Measurements from ENCODE around the gene STK32B.

DNA sequence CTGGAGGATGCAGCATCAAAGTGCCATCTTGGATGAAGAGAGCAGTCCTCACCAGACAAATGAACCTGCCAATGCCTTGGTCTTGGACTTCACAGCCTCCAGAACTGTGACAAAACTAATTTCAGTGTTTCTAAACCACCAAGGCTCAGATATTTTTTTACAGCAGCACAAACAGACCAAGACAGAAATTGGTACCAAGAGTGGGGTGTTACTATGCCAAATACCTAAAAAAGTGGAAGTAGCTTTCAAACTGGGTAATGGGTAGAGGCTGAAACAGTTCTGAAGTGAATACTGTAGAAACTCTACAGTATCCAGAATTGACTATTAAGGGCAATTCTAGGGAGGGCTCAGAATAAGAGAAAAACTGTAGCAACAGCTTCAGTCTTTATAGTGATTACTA, 170.8 kb downstream of the STK32B start:
- TF ChIP-seq, protein P1, sequence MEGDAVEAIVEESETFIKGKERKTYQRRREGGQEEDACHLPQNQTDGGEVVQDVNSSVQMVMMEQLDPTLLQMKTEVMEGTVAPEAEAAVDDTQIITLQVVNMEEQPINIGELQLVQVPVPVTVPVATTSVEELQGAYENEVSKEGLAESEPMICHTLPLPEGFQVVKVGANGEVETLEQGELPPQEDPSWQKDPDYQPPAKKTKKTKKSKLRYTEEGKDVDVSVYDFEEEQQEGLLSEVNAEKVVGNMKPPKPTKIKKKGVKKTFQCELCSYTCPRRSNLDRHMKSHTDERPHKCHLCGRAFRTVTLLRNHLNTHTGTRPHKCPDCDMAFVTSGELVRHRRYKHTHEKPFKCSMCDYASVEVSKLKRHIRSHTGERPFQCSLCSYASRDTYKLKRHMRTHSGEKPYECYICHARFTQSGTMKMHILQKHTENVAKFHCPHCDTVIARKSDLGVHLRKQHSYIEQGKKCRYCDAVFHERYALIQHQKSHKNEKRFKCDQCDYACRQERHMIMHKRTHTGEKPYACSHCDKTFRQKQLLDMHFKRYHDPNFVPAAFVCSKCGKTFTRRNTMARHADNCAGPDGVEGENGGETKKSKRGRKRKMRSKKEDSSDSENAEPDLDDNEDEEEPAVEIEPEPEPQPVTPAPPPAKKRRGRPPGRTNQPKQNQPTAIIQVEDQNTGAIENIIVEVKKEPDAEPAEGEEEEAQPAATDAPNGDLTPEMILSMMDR (IDR thresholded peaks at IDR 0.05): no peak
- TF ChIP-seq ZFX (IDR thresholded peaks at IDR 0.05; ENCODE audit: borderline replicate concordance): no peak

Measured in 22Rv1 (cell line).